Esophagus (tissue), 2 donors: ENCODE data around the gene MKLN1. TPM values are rescaled to one million over a fixed set of nuclear protein-coding genes. Genes with fewer than 3 reads are reported as not detected.
A peak's percentile ranks its signal among the peaks of the same experiment; 100 is the strongest.

Experiments used
- H3K27ac ChIP-seq, 2 donors: one replicate each; pipeline ENCODE4 v1.5.1; 2013; ENCODE audit warnings: low read depth in 2 of 2, mild to moderate bottlenecking in 2 of 2, inconsistent platforms in 1 of 2, low read length in 1 of 2, moderate library complexity in 1 of 2
- H3K27me3 ChIP-seq, 2 donors: one replicate each; pipeline ENCODE4 v1.6.1; 2013; ENCODE audit warnings: low read length in 2 of 2, control low read depth in 1 of 2, mild to moderate bottlenecking in 1 of 2; ENCODE audit not compliant: insufficient read depth in 2 of 2, control insufficient read depth in 1 of 2
- H3K36me3 ChIP-seq, 2 donors: one replicate each; pipeline ENCODE4 v1.6.1; 2013; ENCODE audit warnings: low read length in 1 of 2; ENCODE audit not compliant: control insufficient read depth in 2 of 2, insufficient read depth in 2 of 2
- H3K4me1 ChIP-seq, 2 donors: one replicate each; pipeline ENCODE4 v1.6.1; 2013; ENCODE audit warnings: low read length in 1 of 2; ENCODE audit not compliant: control insufficient read depth in 2 of 2, insufficient read depth in 2 of 2
- H3K4me3 ChIP-seq, 2 donors: one replicate each; pipeline ENCODE4 v1.5.1; 2013; ENCODE audit warnings: low read length in 2 of 2, mild to moderate bottlenecking in 2 of 2, low read depth in 1 of 2, moderate library complexity in 1 of 2
- H3K9me3 ChIP-seq, 2 donors: one replicate each; pipeline ENCODE4 v1.6.1; 2013; ENCODE audit warnings: mild to moderate bottlenecking in 2 of 2, low read depth in 1 of 2, low read length in 1 of 2, moderate library complexity in 1 of 2; ENCODE audit not compliant: control insufficient read depth in 2 of 2, insufficient read depth in 1 of 2
- WGBS, 2 donors: extraction: QIAGEN DNeasy Blood & Tissue Kit; methylation state at CpG; one replicate each; pipeline ENCODE4 v1.1.7; 2013; 5-methylcytosine and 5-hydroxymethylcytosine counted together
- polyA plus RNA-seq, 2 donors: library from polyadenylated mRNA; stranded (reverse); fragments of 200-250 nt; gene quantifications; one replicate each; pipeline ENCODE4 v1.2.3, GENCODE V29; 2013
- donor health status: healthy with polysubstance abuse.
- donor health status: Bipolar disorder and iron deficiency.

The MKLN1 gene
- polyA plus RNA-seq, 2 donors, result 8.4 to 9.3 TPM

DNA sequence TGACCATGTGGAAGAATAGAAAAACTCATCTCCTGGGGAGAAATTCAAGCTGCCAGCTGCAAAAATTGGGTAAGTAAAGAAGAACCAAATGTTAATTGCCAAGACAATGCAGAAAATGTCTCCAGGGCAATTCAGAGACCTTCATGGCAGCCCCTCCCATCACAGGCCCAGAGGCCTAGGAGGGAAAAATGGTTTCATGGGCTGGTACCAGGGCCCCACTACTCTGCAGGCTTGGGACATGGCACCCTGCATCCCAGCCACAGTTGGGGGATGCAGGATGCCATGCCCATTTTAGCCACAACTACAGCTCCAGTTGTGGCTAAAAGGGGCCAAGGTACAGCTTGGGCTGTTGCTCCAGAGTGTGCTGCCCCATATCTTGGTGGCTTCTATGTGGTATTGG, 20.9 kb upstream of the MKLN1 start:
- no peaks in the 10 kb centered on the region for H3K27me3 ChIP-seq
- no peak overlapping the region for H3K27ac ChIP-seq
- H3K4me3 ChIP-seq, result no peak overlapping the region
- peaks cover 3 to 4% of the 10 kb centered on the region in 2 donors for H3K9me3 ChIP-seq
- H3K36me3 ChIP-seq, result no peaks in the 10 kb centered on the region
- H3K4me1 ChIP-seq, result no peaks in the 10 kb centered on the region

DNA sequence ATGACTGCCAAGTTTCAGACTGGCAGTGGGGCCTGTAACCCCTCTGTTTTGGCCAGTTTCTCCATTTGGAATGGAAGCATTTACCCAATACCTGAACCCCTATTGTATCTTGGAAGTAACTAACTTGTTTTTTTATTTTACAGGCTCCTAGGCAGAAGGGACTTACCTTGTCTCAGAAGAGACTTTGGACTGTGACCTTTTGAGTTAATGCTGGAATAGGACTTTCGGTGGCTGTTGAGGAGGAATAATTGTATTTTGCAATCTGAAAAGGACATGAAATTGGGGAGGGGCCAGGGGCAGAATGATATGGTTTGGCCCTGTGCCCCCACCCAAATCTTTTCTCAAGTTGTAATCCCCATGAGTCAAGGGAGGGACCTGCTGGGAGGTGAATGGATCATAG, 20.0 kb upstream of the MKLN1 start:
- Histone ChIP-seq H3K27ac (no peak overlapping the region), H3K4me3 (no peak overlapping the region), H3K36me3 (no peaks in the 10 kb centered on the region), H3K27me3 (no peaks in the 10 kb centered on the region), H3K9me3 (peaks cover 3 to 4% of the 10 kb centered on the region in 2 donors), H3K4me1 (no peaks in the 10 kb centered on the region)
- 87 to 95% methylated on average over 1 of the region's 1 CpG for WGBS, 2 donors

- Histone ChIP-seq H3K27ac (no peak overlapping the region), H3K36me3 (no peaks in the 10 kb centered on the region), H3K9me3 (no peaks in the 10 kb centered on the region), H3K4me1 (no peaks in the 10 kb centered on the region), H3K27me3 (no peaks in the 10 kb centered on the region), H3K4me3 (no peak overlapping the region)
- WGBS, 2 donors, result 59 to 63% methylated on average over 1 of the region's 1 CpG
Measured at GRCh38 chr7:131312838-131313237, 14.8 kb upstream of the MKLN1 start.

DNA sequence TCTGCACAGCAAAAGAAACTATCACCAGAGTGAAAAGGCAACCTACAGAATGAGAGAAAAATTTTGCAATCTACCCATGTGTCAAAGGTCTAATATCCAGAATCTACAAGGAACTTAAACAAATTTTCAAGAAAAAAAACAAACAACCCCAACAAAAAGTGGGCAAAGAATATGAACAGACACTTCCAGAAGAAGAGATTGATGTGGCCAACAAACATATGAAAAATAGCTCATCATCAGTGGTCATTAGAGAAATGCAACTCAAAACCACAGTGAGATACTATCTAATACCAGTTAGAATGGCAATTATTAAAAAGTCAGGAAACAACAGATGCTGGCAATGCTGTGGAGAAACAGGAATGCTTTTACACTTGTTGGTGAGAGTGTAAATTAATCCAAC, 7.1 kb upstream of the MKLN1 start:
- no peaks in the 10 kb centered on the region for H3K9me3 ChIP-seq
- H3K36me3 ChIP-seq, result no peaks in the 10 kb centered on the region
- H3K4me3 ChIP-seq, result no peak overlapping the region
- no peak overlapping the region for H3K27ac ChIP-seq
- no peaks in the 10 kb centered on the region for H3K27me3 ChIP-seq
- no peaks in the 10 kb centered on the region for H3K4me1 ChIP-seq

DNA sequence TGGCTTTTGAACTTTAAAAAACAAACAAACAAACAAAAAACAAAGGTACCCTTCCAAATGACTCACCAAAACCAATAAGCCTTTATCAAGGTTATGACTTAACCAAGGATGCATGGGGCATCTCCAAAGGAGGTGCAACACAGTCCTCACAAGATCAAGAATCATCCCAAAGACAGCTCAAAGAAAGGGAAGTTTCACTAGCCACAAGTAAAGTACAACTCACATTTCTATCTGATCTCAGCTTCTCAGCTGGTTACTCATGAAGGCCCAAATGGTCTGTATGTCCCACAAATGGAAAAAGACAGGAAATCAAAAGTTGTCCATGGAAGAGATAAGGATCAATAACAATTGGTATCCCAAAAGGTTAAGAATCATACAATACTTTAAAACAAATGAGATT, 6.0 kb upstream of the MKLN1 start:
- Histone ChIP-seq H3K9me3 (no peaks in the 10 kb centered on the region), H3K27ac (no peak overlapping the region), H3K27me3 (no peaks in the 10 kb centered on the region), H3K4me1 (no peaks in the 10 kb centered on the region), H3K4me3 (no peak overlapping the region), H3K36me3 (no peaks in the 10 kb centered on the region)

- 97 to 98% methylated on average over 1 of the region's 1 CpG for WGBS, 2 donors
Measured at GRCh38 chr7:131322061-131322460, 5.6 kb upstream of the MKLN1 start.

DNA sequence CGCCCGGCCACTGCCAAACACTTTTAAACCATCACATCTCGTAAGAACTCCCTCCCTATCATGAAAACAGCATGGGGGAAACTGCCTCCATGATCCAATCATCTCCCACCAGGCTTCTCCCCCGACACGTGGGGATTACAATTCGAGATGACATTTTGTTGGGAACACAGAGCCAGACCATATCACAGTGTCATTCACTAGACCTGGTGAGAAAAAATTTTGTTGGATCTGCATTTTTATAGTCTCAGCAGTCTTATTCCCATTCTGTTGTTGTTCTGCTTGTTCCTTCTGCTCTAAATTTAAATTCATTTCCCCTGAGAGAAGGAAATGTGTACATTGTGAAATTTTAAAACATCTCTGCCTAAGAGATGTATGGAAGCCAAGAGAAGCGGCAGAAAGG, 4.8 kb upstream of the MKLN1 start:
- H3K4me3 ChIP-seq, result no peak overlapping the region
- no peaks in the 10 kb centered on the region for H3K27me3 ChIP-seq
- H3K9me3 ChIP-seq, result no peaks in the 10 kb centered on the region
- no peak overlapping the region for H3K27ac ChIP-seq
- H3K4me1 ChIP-seq, result no peaks in the 10 kb centered on the region
- no peaks in the 10 kb centered on the region for H3K36me3 ChIP-seq
- 89 to 90% methylated on average over 7 of the region's 7 CpGs for WGBS, 2 donors

More at GRCh38 chr7:131322061-131322460, 5.6 kb upstream of the MKLN1 start:
- Histone ChIP-seq H3K4me3 (no peak overlapping the region), H3K27ac (no peak overlapping the region), H3K36me3 (no peaks in the 10 kb centered on the region), H3K9me3 (no peaks in the 10 kb centered on the region), H3K27me3 (no peaks in the 10 kb centered on the region), H3K4me1 (no peaks in the 10 kb centered on the region)

- 93 to 97% methylated on average over 5 of the region's 5 CpGs for WGBS, 2 donors
Measured at GRCh38 chr7:131325179-131325840, 2.4 kb upstream of the MKLN1 start.

GRCh38 chr7:131326576-131326975, 1.1 kb upstream of the MKLN1 start:
- Histone ChIP-seq H3K27me3 (no peaks in the 10 kb centered on the region), H3K9me3 (no peaks in the 10 kb centered on the region), H3K4me3 (peak overlapping the region in 1 of 2 donors; percentile 78), H3K4me1 (peaks cover 0 to 2% of the 10 kb centered on the region in 2 donors), H3K27ac (peak overlapping the region; percentile 4 to 99), H3K36me3 (no peaks in the 10 kb centered on the region)
- 70 to 83% methylated on average over 6 of the region's 6 CpGs for WGBS, 2 donors

More at GRCh38 chr7:131325179-131325840, 2.4 kb upstream of the MKLN1 start:
- Histone ChIP-seq H3K27ac (no peak overlapping the region), H3K4me1 (no peaks in the 10 kb centered on the region), H3K36me3 (no peaks in the 10 kb centered on the region), H3K4me3 (no peak overlapping the region), H3K27me3 (no peaks in the 10 kb centered on the region), H3K9me3 (no peaks in the 10 kb centered on the region)

GRCh38 chr7:131327049-131327625, 539 bp upstream of the MKLN1 start:
- Histone ChIP-seq H3K36me3 (no peaks in the 10 kb centered on the region), H3K4me1 (peaks cover 0 to 2% of the 10 kb centered on the region in 2 donors), H3K9me3 (no peaks in the 10 kb centered on the region), H3K27ac (peak overlapping the region; percentile 95 to 99), H3K27me3 (no peaks in the 10 kb centered on the region), H3K4me3 (peak overlapping the region; percentile 78 to 100)
- WGBS, 2 donors, result 1% methylated on average over 14 of the region's 14 CpGs
